Dendritic cell treated with granulocyte-macrophage colony-stimulating factor and Interleukin-4, amounts not matched to agents 40 ng/mL and 50 ng/mL, for 4 days (primary cell): ENCODE data around the gene AVL9.

Source experiments
- H3K27ac Mint-ChIP-seq: one replicate; pipeline ENCODE4 v1.8.0; 2022; ENCODE audit warnings: mild to moderate bottlenecking, mixed read lengths
- H3K27me3 Mint-ChIP-seq: one replicate; pipeline ENCODE4 v1.8.0; 2022; ENCODE audit warnings: mild to moderate bottlenecking, mixed read lengths
- H3K36me3 Mint-ChIP-seq: one replicate; pipeline ENCODE4 v1.8.0; 2022; ENCODE audit warnings: low read depth, mixed read lengths
- H3K4me1 Mint-ChIP-seq: one replicate; pipeline ENCODE4 v1.8.0; 2022; ENCODE audit warnings: low read depth, mixed read lengths
- H3K4me3 Mint-ChIP-seq: one replicate; pipeline ENCODE4 v1.8.0; 2022; ENCODE audit warnings: mild to moderate bottlenecking, moderate library complexity, mixed read lengths
- H3K9me3 Mint-ChIP-seq: one replicate; pipeline ENCODE4 v1.8.0; 2022; ENCODE audit warnings: mixed read lengths
- intact Hi-C: fragments of 100-400 bp; cut with micrococcal nuclease; formaldehyde crosslinking; loops from one replicate; pipeline ENCODE4 v1.15.0; 2022

Gene AVL9

GRCh38 chr7:32532716-32533115 lies 37.4 kb downstream of the AVL9 start:
- Mint-ChIP-seq H3K27me3 (no peaks in the 10 kb centered on the region), H3K27ac (no peak overlapping the region), H3K4me3 (no peak overlapping the region), H3K4me1 (peaks cover 11% of the 10 kb centered on the region), H3K9me3 (no peaks in the 10 kb centered on the region), H3K36me3 (peaks cover 38% of the 10 kb centered on the region)
- intact Hi-C loops, result no loop called here

- Mint-ChIP-seq H3K4me1 (peaks cover 11% of the 10 kb centered on the region), H3K4me3 (no peak overlapping the region), H3K27ac (no peak overlapping the region), H3K9me3 (no peaks in the 10 kb centered on the region), H3K27me3 (no peaks in the 10 kb centered on the region), H3K36me3 (peaks cover 31% of the 10 kb centered on the region)
- intact Hi-C loops, result no loop called here
Measured at GRCh38 chr7:32533276-32534029, 38.2 kb downstream of the AVL9 start.

DNA sequence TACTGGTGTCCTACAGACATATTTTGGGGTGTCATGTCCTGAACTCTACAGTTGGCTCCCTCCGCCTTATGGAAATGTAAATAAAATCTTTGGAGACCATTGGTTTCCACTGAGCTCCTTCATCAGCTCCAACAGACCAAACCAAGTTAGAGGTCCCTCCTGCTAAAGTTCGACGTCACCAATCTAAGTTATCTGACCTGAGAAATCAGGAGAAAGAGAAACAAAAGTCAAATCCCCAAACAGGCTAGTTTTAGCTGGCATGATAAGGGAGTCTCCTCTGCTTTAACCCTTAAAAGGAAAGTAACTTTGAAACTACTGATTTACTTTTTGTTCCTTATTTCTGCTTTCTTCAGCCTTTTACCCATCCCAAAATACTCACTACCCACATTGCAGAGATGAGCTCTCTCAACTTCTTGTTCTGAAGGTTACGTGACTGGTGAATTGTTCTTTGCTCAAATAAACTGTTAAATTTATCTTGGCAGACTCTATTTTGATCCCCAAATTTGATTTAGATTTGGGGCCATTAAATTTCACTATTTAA lies 39.9 kb downstream of the AVL9 start:
- Mint-ChIP-seq H3K4me1 (peaks cover 11% of the 10 kb centered on the region), H3K36me3 (peaks cover 29% of the 10 kb centered on the region), H3K9me3 (no peaks in the 10 kb centered on the region), H3K27ac (no peak overlapping the region), H3K4me3 (no peak overlapping the region), H3K27me3 (no peaks in the 10 kb centered on the region)
- intact Hi-C loops, result no loop called here

DNA sequence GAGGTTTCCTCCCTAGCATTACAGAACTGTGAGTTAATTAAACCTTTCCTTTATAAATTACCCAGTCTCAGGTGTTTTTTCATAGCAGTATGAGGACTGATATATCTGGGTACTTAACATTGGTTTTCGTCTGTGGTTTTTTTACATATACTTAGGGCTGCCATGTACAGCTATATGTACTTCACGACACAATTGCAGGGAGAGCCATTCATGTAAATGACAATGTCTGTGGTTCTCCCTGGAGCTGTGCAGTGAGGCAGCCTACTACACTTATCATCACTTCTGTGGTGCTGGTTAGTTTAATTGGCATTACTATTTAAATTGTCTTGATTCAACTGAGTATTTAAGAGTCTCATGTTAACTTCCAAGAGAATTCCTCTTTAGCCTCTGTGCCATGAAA lies 40.7 kb downstream of the AVL9 start:
- Mint-ChIP-seq H3K4me1 (peaks cover 11% of the 10 kb centered on the region), H3K36me3 (peaks cover 29% of the 10 kb centered on the region), H3K9me3 (no peaks in the 10 kb centered on the region), H3K27ac (no peak overlapping the region), H3K27me3 (no peaks in the 10 kb centered on the region), H3K4me3 (no peak overlapping the region)
- intact Hi-C loops, result no loop called here

GRCh38 chr7:32536585-32536984 lies 41.3 kb downstream of the AVL9 start:
- no peak overlapping the region for H3K4me3 Mint-ChIP-seq
- no peaks in the 10 kb centered on the region for H3K27me3 Mint-ChIP-seq
- peaks cover 24% of the 10 kb centered on the region for H3K36me3 Mint-ChIP-seq
- intact Hi-C loops, result no loop called here
- H3K9me3 Mint-ChIP-seq, result no peaks in the 10 kb centered on the region
- H3K4me1 Mint-ChIP-seq, result peaks cover 11% of the 10 kb centered on the region
- no peak overlapping the region for H3K27ac Mint-ChIP-seq

DNA sequence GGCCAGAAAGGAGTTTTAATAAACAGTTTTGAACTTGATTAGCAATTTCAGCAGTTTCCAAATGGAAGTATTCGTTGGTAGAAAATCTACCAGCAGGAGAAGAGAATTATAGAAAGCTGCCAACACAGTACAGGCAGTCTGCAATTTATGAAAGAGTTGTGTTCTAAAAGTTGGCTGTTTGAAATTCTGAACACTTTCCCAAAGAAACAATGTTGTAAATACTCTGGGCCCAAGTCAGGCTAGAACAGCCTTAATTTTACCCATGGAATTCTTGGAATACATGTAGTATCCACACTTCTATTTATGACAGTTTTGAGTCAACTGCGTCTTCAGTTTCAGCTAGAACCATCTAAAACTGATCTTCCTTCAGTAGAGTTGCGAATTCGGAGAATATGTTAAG lies 42.5 kb downstream of the AVL9 start:
- Mint-ChIP-seq H3K27me3 (no peaks in the 10 kb centered on the region), H3K4me1 (peaks cover 6% of the 10 kb centered on the region), H3K4me3 (no peak overlapping the region), H3K27ac (no peak overlapping the region), H3K36me3 (peaks cover 19% of the 10 kb centered on the region), H3K9me3 (no peaks in the 10 kb centered on the region)
- intact Hi-C loops, result no loop called here

DNA sequence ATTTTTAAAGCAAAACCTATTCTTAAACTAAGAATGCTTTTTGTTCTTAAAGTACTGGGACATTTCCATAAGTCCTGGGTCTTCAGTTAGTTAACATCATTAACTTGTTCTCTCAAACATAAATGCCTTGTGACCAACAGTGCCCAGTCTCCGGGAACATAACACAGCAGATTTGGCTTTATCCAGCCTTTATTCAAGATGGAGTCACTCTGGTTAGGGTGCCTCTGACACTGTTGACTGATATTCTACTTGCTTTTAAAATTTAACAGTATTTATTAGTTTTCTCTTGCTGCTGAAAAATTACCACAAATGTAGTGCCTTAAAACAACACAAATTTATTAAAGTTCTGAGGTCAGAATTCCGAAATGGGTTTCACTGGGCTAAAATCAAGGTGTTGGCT lies 44.1 kb downstream of the AVL9 start:
- peaks cover 35% of the 10 kb centered on the region for H3K36me3 Mint-ChIP-seq
- H3K4me1 Mint-ChIP-seq, result peaks cover 6% of the 10 kb centered on the region
- no peaks in the 10 kb centered on the region for H3K27me3 Mint-ChIP-seq
- H3K4me3 Mint-ChIP-seq, result no peak overlapping the region
- H3K27ac Mint-ChIP-seq, result no peak overlapping the region
- intact Hi-C loops, result no loop called here
- no peaks in the 10 kb centered on the region for H3K9me3 Mint-ChIP-seq

DNA sequence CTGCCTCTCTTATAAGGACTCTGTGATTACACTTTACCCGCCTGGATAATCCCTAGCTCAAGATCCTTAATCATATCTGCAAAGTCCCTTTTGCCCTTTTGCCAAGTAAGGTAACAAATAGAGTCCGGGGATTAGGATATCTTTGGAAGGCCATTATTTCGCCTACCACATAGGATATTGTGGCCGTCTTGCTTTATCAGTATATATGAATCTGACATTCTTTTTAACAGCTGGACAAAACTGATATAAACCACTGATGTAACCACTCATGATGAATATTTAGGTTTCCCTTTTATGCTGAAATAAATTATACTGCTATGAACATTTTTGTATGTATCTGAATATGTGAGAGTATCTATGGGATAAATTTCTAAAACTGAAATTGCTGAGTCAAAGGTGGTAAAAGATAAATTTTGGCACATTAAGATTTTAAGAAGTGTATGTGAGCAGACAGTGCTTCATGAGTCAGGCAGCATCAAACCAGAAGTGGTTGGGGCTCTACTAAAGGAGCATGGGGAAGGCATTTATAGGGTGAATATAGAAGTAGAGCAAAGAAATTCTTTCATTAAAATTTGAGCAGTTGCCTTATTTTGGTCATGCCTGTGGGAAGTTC lies 44.7 kb downstream of the AVL9 start:
- Mint-ChIP-seq H3K4me1 (peaks cover 6% of the 10 kb centered on the region), H3K9me3 (no peaks in the 10 kb centered on the region), H3K4me3 (no peak overlapping the region), H3K27ac (no peak overlapping the region), H3K36me3 (peaks cover 36% of the 10 kb centered on the region), H3K27me3 (no peaks in the 10 kb centered on the region)
- intact Hi-C loops, result no loop called here

GRCh38 chr7:32542595-32542994 lies 47.3 kb downstream of the AVL9 start:
- no peak overlapping the region for H3K27ac Mint-ChIP-seq

GRCh38 chr7:32559480-32559879 lies 64.2 kb downstream of the AVL9 start:
- H3K27ac Mint-ChIP-seq, result no peak overlapping the region

More at GRCh38 chr7:32542595-32542994, 47.3 kb downstream of the AVL9 start:
- intact Hi-C loops, result no loop called here
- no peaks in the 10 kb centered on the region for H3K9me3 Mint-ChIP-seq
- H3K4me1 Mint-ChIP-seq, result no peaks in the 10 kb centered on the region
- no peaks in the 10 kb centered on the region for H3K27me3 Mint-ChIP-seq
- peaks cover 49% of the 10 kb centered on the region for H3K36me3 Mint-ChIP-seq
- no peak overlapping the region for H3K4me3 Mint-ChIP-seq

DNA sequence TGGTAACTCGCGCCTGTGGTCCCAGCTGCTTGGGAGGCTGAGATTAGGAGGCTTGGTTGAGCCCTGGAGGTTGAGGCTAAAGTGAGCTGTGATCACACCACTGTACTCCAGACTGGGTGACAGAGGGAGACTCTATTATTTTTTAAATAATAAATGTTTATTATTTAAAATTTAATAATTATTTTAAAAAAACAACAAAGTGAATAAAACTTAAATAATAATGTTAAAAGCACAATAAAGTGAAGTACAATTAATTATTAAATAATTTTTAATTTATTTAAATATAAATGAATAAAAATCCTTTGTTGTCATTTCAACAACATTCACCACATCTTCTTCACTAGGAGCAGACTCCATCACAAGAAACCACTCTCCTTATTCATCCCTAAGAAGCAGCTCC lies 64.8 kb downstream of the AVL9 start:
- intact Hi-C loops, result no loop called here
- peaks cover 6% of the 10 kb centered on the region for H3K4me1 Mint-ChIP-seq
- H3K27ac Mint-ChIP-seq, result no peak overlapping the region
- H3K9me3 Mint-ChIP-seq, result no peaks in the 10 kb centered on the region
- H3K27me3 Mint-ChIP-seq, result no peaks in the 10 kb centered on the region
- H3K4me3 Mint-ChIP-seq, result no peak overlapping the region
- peaks cover 82% of the 10 kb centered on the region for H3K36me3 Mint-ChIP-seq

More at GRCh38 chr7:32559480-32559879, 64.2 kb downstream of the AVL9 start:
- intact Hi-C loops, result no loop called here
- Mint-ChIP-seq H3K36me3 (peaks cover 88% of the 10 kb centered on the region), H3K27me3 (no peaks in the 10 kb centered on the region), H3K9me3 (no peaks in the 10 kb centered on the region), H3K4me1 (peaks cover 1% of the 10 kb centered on the region), H3K4me3 (no peak overlapping the region)

DNA sequence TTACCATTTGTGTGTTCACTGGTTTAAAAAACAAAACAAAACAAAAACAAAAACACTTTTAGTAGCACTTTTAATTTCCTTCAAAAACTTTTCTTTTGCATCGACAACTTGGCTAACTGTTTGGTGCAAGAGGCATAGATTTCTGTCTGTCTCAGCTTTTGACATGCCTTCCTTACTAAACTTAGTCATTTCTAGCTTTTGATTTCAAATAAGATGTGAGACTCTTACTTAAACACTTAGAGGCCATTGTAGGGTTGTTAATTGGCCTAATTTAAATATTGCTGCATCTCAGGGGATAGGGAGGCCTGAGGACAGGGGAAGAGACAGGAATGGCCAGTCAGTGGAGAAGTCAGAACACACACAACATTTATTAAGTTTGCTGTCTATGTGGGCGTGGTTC lies 66.3 kb downstream of the AVL9 start:
- Mint-ChIP-seq H3K4me1 (peaks cover 6% of the 10 kb centered on the region), H3K27me3 (no peaks in the 10 kb centered on the region), H3K4me3 (no peak overlapping the region), H3K36me3 (peaks cover 82% of the 10 kb centered on the region), H3K9me3 (no peaks in the 10 kb centered on the region), H3K27ac (no peak overlapping the region)
- intact Hi-C loops, result no loop called here

DNA sequence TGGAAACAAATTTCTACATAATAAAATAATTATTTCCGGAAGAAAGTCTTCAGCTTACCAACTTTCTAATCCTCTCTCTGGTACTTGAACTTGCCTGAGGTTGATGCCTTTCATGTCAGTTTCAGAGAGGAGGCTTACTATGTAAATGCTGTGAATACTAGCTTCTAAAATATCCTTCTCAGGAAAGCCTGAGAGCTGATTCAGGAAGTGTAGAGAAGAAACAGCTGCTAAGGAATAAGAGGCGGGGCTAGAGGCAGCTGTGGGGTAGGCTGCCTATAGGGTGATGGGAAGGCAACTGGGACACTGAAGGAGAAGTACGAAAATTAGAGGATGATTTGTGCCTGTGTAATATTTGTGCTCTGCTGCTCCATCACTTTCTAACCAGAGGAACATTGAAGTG lies 69.3 kb downstream of the AVL9 start:
- Mint-ChIP-seq H3K36me3 (peaks cover 55% of the 10 kb centered on the region), H3K9me3 (no peaks in the 10 kb centered on the region), H3K4me3 (no peak overlapping the region), H3K27me3 (no peaks in the 10 kb centered on the region), H3K4me1 (peaks cover 6% of the 10 kb centered on the region), H3K27ac (no peak overlapping the region)
- intact Hi-C loops, result loop anchor here (2.0 kb wide), 1 partner anchor 74 kb away; the partner anchor contains the start of gene LSM5

DNA sequence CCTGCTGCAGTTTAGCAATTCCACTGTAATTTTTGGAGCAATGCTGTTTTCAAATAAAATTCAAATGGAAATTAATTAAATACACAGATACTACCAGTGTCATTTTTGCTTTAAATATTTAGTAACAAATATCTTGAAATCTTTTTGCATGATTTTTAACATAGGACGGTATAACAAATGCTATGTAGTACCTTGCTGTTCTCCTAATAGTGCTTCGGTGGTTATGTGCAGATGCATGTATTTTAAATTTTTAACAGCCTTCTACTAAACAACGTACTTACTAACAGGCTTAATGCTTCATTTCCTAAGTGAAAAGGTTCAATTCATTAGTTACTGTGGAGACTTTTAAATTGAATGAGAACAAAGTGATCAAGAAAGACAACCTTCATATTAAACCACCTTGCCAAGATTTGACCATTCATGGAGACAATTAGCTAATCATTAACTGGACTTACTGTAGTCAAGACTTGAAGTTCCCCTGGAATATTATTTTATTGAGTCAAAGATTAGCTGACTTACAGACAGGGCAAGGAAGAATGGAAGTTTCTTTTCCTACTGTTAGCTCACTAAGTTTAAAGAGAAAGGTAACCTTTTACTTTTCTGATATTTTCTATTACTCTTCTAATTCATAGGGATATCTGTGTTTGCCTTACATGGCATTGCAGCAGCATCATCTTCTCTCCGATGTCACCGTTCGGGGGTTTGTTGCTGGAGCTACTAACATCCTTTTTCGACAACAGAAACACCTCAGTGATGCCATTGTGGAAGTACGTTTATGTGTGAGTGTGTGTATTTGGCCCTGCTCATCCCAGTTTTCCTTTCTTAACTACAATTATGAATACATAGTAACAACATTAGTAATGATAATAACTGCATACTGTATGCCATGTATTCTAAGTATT lies 74.3 kb downstream of the AVL9 start:
- intact Hi-C loops, result no loop called here
- Mint-ChIP-seq H3K27ac (no peak overlapping the region), H3K9me3 (no peaks in the 10 kb centered on the region), H3K27me3 (no peaks in the 10 kb centered on the region), H3K4me1 (peaks cover 3% of the 10 kb centered on the region), H3K4me3 (no peak overlapping the region), H3K36me3 (peaks cover 48% of the 10 kb centered on the region)
